GM12892 (cell line): ENCODE measurements around the gene GALNT9.

Experiments used
- POLR2A ChIP-seq: IDR thresholded peaks from 2 replicates; pipeline ENCODE4 v1.6.1; 2011; ENCODE audit warnings: low read depth, low read length, control low read depth
- TAF1 ChIP-seq: IDR thresholded peaks from 2 replicates; pipeline ENCODE4 v1.6.1; 2011; ENCODE audit warnings: low read depth, mild to moderate bottlenecking, control low read depth, low read length, borderline replicate concordance

- no peak for TF ChIP-seq TAF1
- TF ChIP-seq POLR2A: no peak
Measured at GRCh38 chr12:132238488-132238854, 90.9 kb downstream of the GALNT9 start.
